HG03103 (cell line): ENCODE data around the gene CD248.

Experiments used
- ATAC-seq: cut with Tn5 transposase; IDR thresholded peaks from one replicate; pipeline ENCODE4 v1.9.1; 2021; ENCODE audit warnings: low read depth; ENCODE audit not compliant: unreplicated experiment

Gene CD248

DNA sequence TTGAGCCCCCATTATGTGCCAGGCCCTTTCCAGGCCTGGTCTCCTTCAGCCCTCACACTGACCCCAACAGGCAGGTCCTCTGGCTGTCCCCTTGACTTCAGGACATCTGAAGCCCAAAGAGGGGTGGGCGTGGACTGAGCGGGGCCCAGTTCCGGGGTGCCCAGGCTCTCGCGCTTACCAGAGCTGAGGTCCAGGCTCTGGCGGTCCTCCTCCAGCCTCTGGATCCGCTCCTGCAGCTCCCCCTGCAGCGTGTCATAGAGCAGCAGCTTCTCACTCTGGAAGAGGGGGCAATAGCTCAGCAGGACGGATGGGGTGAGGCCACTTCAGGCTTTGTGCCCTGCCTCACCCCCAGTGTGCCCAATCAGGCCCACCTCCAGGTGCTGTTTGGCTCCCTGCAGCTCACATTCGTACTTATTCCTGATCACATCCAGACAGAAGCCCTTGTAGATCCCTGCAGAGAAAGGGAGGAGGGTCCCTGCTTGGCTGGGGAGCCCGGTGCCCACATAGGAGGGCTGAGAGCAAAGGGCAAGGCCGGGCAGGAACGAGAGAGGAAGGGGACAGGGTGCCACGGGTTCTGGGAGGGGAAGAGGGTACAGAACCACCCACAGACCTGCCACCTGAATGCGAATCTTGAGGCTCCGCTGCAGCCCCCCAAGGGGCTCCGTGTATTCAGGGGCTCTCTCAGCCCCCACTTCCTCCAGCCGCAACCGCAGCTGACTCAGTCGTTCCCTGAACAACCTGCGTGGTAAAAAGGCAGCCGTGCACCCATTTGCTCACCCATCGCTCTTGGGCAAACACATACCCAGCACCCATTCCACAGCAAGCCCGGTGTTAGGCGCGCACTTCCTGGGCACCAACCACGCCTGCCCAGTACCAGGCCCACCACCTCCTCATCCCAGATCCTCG is 24.0 kb upstream of the CD248 start:
- ATAC-seq: no peak

DNA sequence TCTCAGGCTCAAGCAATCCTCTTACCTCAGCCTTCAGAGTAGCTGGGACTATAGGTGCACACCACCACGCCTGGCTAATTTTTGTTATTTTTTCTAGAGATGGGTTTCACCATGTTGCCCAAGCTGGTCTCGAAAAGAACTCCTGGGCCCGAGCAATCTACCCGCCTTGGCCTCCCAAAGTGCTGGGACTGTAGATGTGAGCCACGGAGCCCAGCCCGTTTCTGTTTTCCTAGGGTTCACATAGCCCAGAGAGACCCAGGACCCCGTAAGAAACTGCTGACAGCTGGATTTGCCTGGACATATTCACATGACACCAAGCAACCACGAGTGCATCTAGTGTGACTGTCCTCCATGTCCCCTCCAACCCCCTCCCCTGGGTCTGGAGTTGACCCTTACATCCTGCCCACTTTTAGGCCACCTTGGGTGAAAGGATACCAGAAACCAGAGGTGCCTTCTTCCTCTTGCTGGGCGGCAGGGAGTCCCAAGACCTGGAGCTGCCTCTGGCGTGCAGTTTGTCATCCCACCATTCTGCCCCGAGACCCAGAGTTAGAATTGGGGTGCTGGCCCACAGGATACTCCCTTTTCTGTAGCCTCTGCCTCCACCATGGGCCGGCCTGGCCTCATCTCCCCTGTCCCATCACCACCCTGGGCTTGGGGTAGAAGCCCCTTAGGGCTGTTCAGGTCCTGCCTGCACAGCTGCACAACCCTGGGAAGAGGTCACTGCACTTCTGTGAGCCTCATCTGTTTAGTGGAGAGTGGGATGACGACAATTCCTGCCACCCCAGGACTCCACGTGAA is 23.0 kb upstream of the CD248 start:
- ATAC-seq: no peak

- ATAC-seq: no peak
Measured at GRCh38 chr11:66339162-66339675, 22.4 kb upstream of the CD248 start.

DNA sequence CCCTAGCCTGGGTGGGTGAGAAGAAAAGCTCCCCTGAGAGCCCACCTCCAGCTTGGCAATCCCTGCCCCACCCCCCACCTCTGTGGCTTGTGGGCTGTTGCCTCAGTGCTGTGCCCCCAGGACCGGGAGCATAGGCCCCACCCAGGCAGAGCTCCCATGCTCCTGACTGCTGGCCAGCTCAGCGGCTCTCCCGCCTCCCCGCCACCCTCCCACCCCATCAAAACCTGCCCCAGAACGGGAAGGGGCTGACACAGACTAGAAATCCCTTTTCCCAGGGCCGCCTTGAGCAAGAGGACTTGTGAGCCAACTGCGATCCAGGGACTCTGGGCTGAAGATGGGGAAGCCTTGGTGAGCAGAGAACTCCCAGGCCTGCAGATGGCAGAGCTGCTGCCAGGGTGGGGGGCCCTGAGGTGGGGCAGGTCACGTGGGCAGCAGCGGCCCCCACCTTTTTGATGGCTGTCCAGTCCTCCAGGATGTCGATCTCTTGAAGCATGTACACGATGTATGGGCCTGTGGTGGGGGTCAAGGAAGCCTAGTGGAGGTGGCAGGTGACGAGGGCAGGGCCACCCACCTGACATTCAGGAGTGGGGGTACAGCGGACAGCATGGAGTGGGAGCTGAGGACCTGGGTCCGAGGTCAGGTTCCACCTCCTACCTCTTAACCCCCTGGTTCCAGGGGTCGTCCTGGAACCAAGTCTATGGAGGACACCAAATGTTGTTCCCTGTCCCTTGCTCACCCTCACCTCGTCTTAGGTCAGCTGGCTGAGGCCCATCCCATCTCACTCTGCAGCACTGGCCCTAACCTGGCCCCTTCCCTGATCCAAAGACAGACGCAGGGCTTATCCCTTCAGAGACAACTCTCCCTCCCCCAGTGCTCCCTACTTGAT is 21.7 kb upstream of the CD248 start:
- ATAC-seq: no peak

DNA sequence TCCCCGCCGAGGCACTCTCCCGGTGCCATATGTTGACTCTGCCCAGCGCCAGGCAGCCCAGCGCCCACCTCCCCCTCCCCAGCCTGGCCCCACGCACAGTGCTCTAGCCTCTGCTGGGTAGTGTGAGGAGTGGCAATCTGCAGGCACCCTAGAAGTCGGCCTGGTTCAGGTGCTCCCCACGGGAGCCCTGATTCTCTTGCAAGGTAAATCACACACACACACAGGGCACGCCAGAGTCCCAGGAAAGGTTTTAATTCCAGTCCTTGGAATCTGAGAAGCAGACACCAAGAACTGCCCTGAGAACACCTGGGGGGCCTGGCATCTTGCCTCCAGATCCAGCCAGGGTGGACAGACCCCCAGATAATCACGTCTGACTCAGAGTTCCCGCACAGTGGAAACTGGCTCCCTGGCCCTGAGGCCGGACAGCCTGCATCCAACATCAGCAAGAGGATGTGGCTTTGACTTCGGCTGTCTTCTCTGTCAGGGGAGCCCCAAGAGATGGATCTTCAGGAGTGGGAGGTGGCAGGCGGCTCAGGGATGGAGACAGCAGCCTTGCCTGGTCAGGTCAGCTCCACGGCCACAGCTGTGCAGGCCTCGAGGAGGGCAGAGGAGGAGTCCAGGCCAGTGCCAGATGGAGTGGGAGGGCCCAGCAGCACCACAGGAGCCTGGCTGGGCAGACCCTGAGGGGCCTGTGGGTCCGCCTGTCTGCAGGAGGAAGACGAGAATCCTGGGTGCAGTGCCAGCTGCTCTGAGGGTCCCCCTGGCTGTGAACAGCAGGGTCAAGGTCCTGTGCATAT is 20.5 kb upstream of the CD248 start:
- ATAC-seq: no peak

GRCh38 chr11:66336234-66337102 is 19.6 kb upstream of the CD248 start, which contains the start of gene RIN1:
Gene RIN1, minus strand, starts transcription at chr11:66336434. Its CDS starts 32 bp downstream, at chr11:66336402.
- no peak for ATAC-seq

DNA sequence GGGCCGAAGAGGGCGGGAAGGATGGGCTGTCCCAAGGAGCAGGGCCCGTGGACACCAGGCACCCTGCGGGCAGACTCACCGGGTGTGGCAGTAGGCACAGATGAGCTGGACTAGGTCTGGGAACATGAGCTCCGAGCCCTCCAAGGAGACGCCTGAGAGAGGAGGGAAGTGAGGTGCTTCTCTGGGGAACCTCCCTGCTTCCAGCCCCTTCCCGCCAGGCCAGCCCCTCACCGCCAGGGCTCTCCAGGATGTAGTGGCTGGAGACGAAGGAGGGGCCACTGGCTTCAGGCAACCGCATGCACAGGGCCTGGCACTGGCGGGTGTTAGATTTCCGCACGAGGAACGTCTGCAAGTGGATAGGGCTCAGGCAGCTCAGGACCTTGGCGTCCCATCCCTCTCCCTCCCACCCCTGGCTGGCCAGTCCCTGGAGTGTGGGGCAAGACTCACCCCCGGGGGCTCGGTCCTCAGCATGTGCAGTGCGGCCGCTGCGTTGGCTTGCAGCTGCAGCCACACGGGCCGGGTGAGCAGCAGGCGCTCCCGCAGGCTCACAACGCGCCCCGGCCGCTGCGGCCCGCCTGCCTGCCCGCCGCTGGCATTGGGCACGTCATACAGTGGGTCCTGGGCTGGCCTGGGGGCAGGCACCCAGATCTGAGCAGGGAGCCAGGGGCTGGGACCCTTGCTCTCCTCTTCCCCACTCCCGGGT is 18.8 kb upstream of the CD248 start:
- no peak for ATAC-seq

DNA sequence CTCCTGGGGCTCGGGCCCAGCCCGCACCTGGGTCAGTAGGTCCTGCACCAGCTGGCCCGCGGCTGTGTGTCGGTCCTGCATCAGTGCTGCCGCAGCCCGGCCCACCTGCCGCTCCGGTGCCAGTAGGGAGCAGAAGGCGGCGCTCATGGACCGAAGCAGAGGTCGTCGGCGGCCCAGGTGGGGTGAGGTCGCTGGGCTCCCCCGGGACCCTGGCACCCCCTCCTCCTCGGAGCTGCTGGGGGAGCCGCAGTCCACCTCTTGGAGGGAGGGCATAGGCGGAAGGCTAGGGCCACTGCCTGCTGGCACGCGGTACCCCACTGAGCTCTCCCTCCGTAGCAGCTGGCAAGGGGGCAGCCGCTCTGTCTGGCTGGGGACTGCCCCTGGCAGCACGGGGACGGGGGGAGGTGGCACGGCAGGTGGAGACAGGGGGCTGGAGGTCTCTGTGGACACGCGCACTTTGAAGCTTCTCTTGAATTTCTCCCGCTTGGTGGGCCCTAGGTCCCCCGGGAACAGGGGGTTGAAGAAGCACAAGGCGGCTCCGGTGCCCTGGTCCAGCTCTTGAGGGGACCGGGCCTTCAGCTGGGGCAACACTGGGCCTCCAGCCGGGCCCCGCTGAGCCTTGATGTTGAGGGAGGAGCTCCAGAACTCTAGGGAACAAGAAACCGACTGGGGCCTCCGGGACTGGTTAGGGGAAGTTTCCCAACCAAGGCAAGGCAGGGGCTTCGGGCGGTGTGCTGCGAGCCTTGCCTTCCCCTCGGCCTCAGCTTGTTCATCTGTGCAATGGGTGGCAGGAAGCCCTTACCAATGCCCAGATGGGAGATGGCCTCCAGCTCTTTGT is 18.0 kb upstream of the CD248 start:
- no peak for ATAC-seq

GRCh38 chr11:66333896-66334604 is 17.2 kb upstream of the CD248 start:
- no peak for ATAC-seq

GRCh38 chr11:66333220-66333877 is 16.5 kb upstream of the CD248 start:
- ATAC-seq: no peak

GRCh38 chr11:66332371-66333219 is 15.8 kb upstream of the CD248 start:
- no peak for ATAC-seq

GRCh38 chr11:66331542-66332370 is 14.9 kb upstream of the CD248 start:
- ATAC-seq: no peak

DNA sequence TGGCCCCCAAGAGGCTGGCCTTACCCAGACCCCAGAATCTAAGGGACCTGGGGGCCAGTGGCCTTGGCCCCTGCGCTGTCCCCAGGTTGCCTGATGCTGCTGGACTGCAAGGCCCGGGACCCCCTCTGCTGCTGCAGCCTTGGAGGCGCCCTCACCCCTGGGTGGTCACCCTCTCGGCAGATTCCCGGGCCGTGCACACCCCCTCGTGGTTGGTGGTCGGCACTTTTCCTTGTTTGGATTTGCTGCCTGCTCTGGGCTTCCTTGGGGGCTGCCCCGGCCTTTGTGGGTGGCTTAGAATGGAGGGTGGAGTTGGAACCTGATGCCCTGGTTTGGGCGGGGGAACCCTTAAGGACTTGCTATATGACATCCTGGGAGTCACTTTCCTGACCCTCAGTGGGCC is 14.1 kb upstream of the CD248 start:
- no peak for ATAC-seq

- no peak for ATAC-seq
Measured at GRCh38 chr11:66329165-66329673, 12.4 kb upstream of the CD248 start.
